Neutrophil (primary cell): Measurements from ENCODE around the gene KLHL3.

Experiments used
- H3K27ac ChIP-seq: fragments of 200-600 bp; sonication (generic); 2 replicates; pipeline ENCODE4 v1.5.1; 2016; ENCODE audit warnings: mild to moderate bottlenecking, moderate library complexity
- H3K27me3 ChIP-seq: fragments of 200-600 bp; sonication (generic); 2 replicates; pipeline ENCODE4 v1.6.0; 2016; ENCODE audit warnings: mild to moderate bottlenecking
- H3K36me3 ChIP-seq: fragments of 200-600 bp; sonication (generic); 2 replicates; pipeline ENCODE4 v1.5.1; 2017
- H3K4me1 ChIP-seq, 2 experiments: fragments of 200-600 bp in 1 of 2; sonication (generic) in 1 of 2; 1 replicate in 1 of 2; 2 replicates in 1 of 2; pipeline versions ENCODE4 v1.5.1 to v1.6.1; 2013 to 2016; ENCODE audit warnings: low read depth in 1 of 2, low read length in 1 of 2, mild to moderate bottlenecking in 1 of 2, moderate library complexity in 1 of 2; ENCODE audit not compliant: control insufficient read depth in 1 of 2, insufficient read depth in 1 of 2
- H3K4me3 ChIP-seq, 2 experiments: fragments of 200-600 bp in 1 of 2; sonication (generic) in 1 of 2; 1 replicate in 1 of 2; 2 replicates in 1 of 2; pipeline ENCODE4 v1.5.1; 2013 to 2016; ENCODE audit warnings: low read depth in 1 of 2, low read length in 1 of 2, mild to moderate bottlenecking in 1 of 2, moderate library complexity in 1 of 2
- H3K9me3 ChIP-seq: fragments of 200-600 bp; sonication (generic); 2 replicates; pipeline ENCODE4 v1.5.1; 2016
- CTCF ChIP-seq: fragments of 200-600 bp; sonication (generic); IDR thresholded peaks from 2 replicates; pipeline ENCODE4 v1.5.1; 2016; ENCODE audit warnings: antibody characterized with exemption

KLHL3 gene

DNA sequence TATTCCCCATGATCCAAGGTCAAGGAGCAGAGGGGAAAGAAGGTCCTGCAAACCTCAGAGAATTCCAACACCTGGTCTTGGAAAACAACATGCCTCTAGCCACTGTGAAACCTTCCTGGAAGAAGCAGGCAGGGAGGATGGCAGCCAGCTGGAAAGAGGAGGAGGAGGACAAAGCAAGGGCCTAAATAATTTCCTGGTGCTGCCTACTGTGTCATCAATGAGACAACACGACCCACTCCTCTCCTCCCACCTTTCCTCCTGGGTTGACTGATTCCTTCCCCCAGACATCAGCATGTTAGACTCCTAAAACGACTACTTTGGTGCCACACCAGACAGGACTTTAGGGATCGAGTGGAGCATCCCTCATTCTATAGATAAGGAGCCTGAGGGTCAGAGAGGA lies 78.8 kb downstream of the KLHL3 start:
- no peak overlapping the region for H3K27ac ChIP-seq
- no peaks in the 10 kb centered on the region for H3K36me3 ChIP-seq
- H3K9me3 ChIP-seq, result no peaks in the 10 kb centered on the region
- H3K27me3 ChIP-seq, result no peaks in the 10 kb centered on the region
- TF ChIP-seq CTCF, result no peak
- no peak overlapping the region for H3K4me3 ChIP-seq
- H3K4me1 ChIP-seq, result no peaks in the 10 kb centered on the region

DNA sequence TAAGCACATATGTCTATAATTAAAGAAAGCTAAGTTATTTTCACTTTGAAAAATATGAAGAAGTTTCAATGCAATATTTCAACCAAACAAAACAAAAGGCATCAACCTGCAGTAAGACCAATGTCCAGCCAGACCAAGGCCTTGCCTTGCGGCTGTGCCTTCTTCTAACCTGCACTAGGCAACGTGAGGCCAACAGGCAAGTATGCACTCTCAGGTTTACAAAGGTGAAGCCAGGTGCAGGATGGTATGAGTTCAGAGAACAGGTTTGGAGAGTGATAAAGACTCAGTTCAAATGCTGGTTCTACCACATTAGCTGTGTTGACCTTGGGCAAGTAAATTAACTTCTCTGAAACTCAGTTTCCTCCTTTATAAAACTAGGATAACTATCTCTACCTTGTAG lies 79.3 kb downstream of the KLHL3 start:
- Histone ChIP-seq H3K36me3 (no peaks in the 10 kb centered on the region), H3K27me3 (no peaks in the 10 kb centered on the region), H3K4me3 (no peak overlapping the region), H3K27ac (no peak overlapping the region), H3K4me1 (no peaks in the 10 kb centered on the region), H3K9me3 (no peaks in the 10 kb centered on the region)
- TF ChIP-seq CTCF, result no peak

DNA sequence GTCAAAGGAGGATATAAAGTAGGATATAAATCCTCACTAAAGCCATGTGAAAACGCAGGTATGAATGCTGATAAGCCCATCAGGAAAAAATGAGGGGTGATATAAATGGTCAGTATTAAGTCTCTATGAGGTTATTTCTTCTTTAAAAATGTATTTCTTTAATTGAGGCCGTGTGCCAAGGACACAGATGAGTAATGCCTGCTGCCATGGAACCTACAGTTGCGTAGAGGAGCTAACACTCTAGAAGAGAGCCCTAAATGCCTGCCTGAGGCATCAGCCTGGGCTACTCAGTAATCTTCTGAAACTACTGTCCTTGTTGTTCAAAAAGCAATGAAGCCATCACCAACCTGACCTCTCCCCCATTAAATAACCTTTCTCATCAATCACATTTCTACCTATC lies 84.9 kb downstream of the KLHL3 start:
- H3K4me3 ChIP-seq, result no peak overlapping the region
- H3K27me3 ChIP-seq, result no peaks in the 10 kb centered on the region
- no peaks in the 10 kb centered on the region for H3K36me3 ChIP-seq
- H3K27ac ChIP-seq, result no peak overlapping the region
- H3K9me3 ChIP-seq, result no peaks in the 10 kb centered on the region
- TF ChIP-seq CTCF, result no peak
- no peaks in the 10 kb centered on the region for H3K4me1 ChIP-seq

DNA sequence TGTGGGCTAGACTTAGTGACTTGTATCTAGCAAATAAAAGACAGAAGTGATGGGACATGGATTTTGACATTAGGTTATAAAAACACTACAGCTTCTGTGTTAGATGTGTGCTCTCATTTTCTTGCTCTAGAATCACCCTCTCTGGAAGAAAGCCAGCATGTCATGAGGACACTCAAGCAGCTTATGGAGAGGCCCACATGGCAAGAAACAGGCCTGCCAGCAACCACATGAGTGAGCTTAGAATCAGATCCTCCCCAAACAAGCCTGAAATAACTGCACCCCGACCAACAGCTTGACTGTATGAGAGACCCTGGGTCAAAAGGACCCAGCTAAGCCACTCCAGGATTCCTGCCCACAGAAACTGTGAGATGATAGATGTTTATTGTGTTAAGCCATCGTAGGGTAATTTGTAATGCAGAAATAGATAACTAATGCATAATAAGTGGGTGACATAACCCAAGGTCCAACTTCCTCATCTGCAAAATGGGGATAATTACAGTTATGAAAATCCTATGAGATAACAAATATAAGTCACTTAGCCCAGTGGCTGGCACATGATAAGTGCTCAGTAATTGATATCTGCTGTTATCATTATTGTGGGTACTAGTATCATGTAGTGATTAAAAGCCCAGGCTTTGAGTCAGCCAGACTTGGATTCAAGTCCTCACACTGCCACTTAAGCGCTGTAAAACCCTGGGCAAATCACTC lies 86.5 kb downstream of the KLHL3 start:
- no peak overlapping the region for H3K4me3 ChIP-seq
- H3K4me1 ChIP-seq, result no peaks in the 10 kb centered on the region
- no peaks in the 10 kb centered on the region for H3K36me3 ChIP-seq
- TF ChIP-seq CTCF, result no peak
- H3K27me3 ChIP-seq, result no peaks in the 10 kb centered on the region
- H3K27ac ChIP-seq, result no peak overlapping the region
- H3K9me3 ChIP-seq, result no peaks in the 10 kb centered on the region

GRCh38 chr5:137648361-137648760 lies 87.5 kb downstream of the KLHL3 start:
- Histone ChIP-seq H3K9me3 (no peaks in the 10 kb centered on the region), H3K4me3 (no peak overlapping the region), H3K27ac (no peak overlapping the region), H3K27me3 (no peaks in the 10 kb centered on the region), H3K4me1 (no peaks in the 10 kb centered on the region), H3K36me3 (no peaks in the 10 kb centered on the region)
- TF ChIP-seq CTCF, result no peak

DNA sequence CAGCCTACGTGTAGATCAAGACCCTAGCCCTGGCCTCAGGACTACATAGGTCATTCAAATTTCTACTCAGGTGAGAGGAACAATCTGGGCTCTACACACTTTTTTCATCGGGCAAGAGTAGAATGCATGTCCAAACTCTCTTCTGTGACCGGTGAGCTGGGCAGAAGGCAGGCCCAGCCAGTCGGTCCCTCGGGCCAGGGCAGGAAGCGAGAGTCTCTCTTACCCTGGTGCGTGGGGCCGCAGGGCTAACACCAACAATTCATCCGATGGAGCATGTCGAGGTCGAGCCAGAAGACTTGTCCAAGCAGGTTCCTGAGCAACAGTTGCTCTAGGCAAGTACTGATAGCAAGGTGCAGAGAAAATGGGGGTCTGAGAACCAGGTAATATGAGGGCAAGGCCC lies 88.5 kb downstream of the KLHL3 start:
- Histone ChIP-seq H3K27ac (no peak overlapping the region), H3K36me3 (no peaks in the 10 kb centered on the region), H3K4me1 (no peaks in the 10 kb centered on the region), H3K9me3 (no peaks in the 10 kb centered on the region), H3K27me3 (no peaks in the 10 kb centered on the region), H3K4me3 (no peak overlapping the region)
- TF ChIP-seq CTCF, result no peak
